HG03103 (cell line): ENCODE measurements around the gene RNU1-3.
"Not testable (repeated sequence)": the region's sequence is repeated elsewhere in the genome, so short reads cannot be mapped to it uniquely, and the experiment has no call there.

Experiments
- ATAC-seq: cut with Tn5 transposase; IDR thresholded peaks from one replicate; pipeline ENCODE4 v1.9.1; 2021; ENCODE audit warnings: low read depth; ENCODE audit not compliant: unreplicated experiment

RNU1-3 gene

GRCh38 chr1:16696507-16697150 is 29.9 kb upstream of the RNU1-3 start:
- ATAC-seq: not testable (repeated sequence)

- not testable (repeated sequence) for ATAC-seq
Measured at GRCh38 chr1:16694308-16694702, 27.6 kb upstream of the RNU1-3 start.

GRCh38 chr1:16693449-16694307 is 26.9 kb upstream of the RNU1-3 start:
- ATAC-seq: not testable (repeated sequence)

GRCh38 chr1:16692717-16693448 is 26.1 kb upstream of the RNU1-3 start:
- not testable (repeated sequence) for ATAC-seq

GRCh38 chr1:16692283-16692682 is 25.5 kb upstream of the RNU1-3 start:
- ATAC-seq: not testable (repeated sequence)

GRCh38 chr1:16690971-16691682 is 24.4 kb upstream of the RNU1-3 start:
- ATAC-seq: not testable (repeated sequence)

- ATAC-seq: not testable (repeated sequence)
Measured at GRCh38 chr1:16687132-16687800, 20.5 kb upstream of the RNU1-3 start.

GRCh38 chr1:16685445-16686371 is 19.0 kb upstream of the RNU1-3 start:
- not testable (repeated sequence) for ATAC-seq

- not testable (repeated sequence) for ATAC-seq
Measured at GRCh38 chr1:16684738-16685337, 18.1 kb upstream of the RNU1-3 start.

- not testable (repeated sequence) for ATAC-seq
Measured at GRCh38 chr1:16684152-16684551, 17.4 kb upstream of the RNU1-3 start.

GRCh38 chr1:16682803-16683202 is 16.1 kb upstream of the RNU1-3 start:
- ATAC-seq: not testable (repeated sequence)

- not testable (repeated sequence) for ATAC-seq
Measured at GRCh38 chr1:16680366-16680765, 13.6 kb upstream of the RNU1-3 start.

GRCh38 chr1:16677552-16678431 is 11.0 kb upstream of the RNU1-3 start:
- no peak for ATAC-seq

- ATAC-seq: not testable (repeated sequence)
Measured at GRCh38 chr1:16676661-16677523, 10.1 kb upstream of the RNU1-3 start.

GRCh38 chr1:16675118-16675510 is 8.4 kb upstream of the RNU1-3 start:
- ATAC-seq: not testable (repeated sequence)

- ATAC-seq: not testable (repeated sequence)
Measured at GRCh38 chr1:16673976-16674375, 7.2 kb upstream of the RNU1-3 start.
